Mucosa of descending colon (tissue), 3 donors: ENCODE results near the gene HIPK4. TPM values are rescaled to one million over a fixed set of nuclear protein-coding genes. Genes with fewer than 3 reads are reported as not detected.

Experiments
- ATAC-seq: fragments of 200-7000 bp; cut with Tn5 transposase; one replicate; pipeline ENCODE4 v1.9.1; 2020; ENCODE audit warnings: mild to moderate bottlenecking, moderate library complexity
- DNase-seq, 3 donors: peaks; one replicate each; pipeline ENCODE4 v3.0.0-alpha.2; 2020
- H3K36me3 ChIP-seq: fragments of 200-600 bp; one replicate; pipeline ENCODE4 v1.8.0; 2021; ENCODE audit warnings: low read depth, mild to moderate bottlenecking
- H3K4me1 ChIP-seq: fragments of 200-600 bp; one replicate; pipeline ENCODE4 v1.8.0; 2021; ENCODE audit warnings: low read depth, mild to moderate bottlenecking
- H3K4me3 ChIP-seq: fragments of 200-600 bp; one replicate; pipeline ENCODE4 v1.8.0; 2021; ENCODE audit warnings: mild to moderate bottlenecking
- H3K9me3 ChIP-seq: fragments of 200-600 bp; one replicate; pipeline ENCODE4 v1.8.0; 2021; ENCODE audit warnings: mild to moderate bottlenecking
- intact Hi-C, 2 donors: fragments of 100-400 bp; cut with DNase I in 1 of 2; cut with micrococcal nuclease in 1 of 2; formaldehyde crosslinking; loops; one replicate each; pipeline versions ENCODE4 v1.11.0 to v1.11.1; 2022; cut with DNase I, micrococcal nuclease
- total RNA-seq, 3 donors: library from RNA; stranded (reverse); fragmentation: NEBNext Ultra II Directional in 2 of 3; extraction: Animal tissue kit (Norgen Biotek cat#: 25700) in 2 of 3; gene quantifications; one replicate each; pipeline versions ENCODE4 v1.2.1 to v1.2.4, GENCODE V29; 2021 to 2023
- TF ChIP-seq, protein P1 (sequence below): fragments of 200-600 bp; IDR thresholded peaks from one replicate; pipeline ENCODE4 v1.8.0; 2022; ENCODE audit warnings: antibody characterized with exemption, mild to moderate bottlenecking
- donor health status: DM: no; HTN: no; CAD: no; lungs with moderate emphysema.
- donor health status: DM: no; HTN: no; CAD: no.
- donor health status: DM: no; HTN: yes; CAD: no.

HIPK4 gene
- total RNA-seq, 3 donors from 2014 or later: 0.19 TPM; not detected in 2

DNA sequence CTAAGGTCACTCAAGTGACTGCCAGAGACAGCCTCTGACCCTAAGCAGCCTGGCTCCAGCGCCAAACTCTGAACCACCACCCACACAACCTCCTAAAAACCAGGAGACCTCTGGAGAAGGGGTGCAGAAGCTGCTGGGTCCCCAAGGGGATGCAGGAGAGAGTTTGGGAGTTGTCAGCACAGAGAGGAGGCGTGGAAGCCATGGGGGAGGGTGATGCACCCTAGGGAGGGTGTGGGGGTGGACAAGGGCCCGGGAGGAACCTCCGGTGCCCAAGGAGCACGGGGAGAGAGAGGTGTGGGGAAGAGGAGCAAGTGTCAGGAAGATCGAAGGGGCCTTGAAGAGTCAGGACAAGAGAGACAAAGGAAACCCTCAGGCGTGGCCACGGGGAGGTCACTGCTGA is 2.1 kb upstream of the HIPK4 start:
- Histone ChIP-seq H3K36me3 (no peaks in the 10 kb centered on the region), H3K4me3 (no peak overlapping the region), H3K9me3 (no peaks in the 10 kb centered on the region), H3K4me1 (no peaks in the 10 kb centered on the region)
- ATAC-seq: no peak
- no peak for DNase-seq
- TF ChIP-seq, protein P1, sequence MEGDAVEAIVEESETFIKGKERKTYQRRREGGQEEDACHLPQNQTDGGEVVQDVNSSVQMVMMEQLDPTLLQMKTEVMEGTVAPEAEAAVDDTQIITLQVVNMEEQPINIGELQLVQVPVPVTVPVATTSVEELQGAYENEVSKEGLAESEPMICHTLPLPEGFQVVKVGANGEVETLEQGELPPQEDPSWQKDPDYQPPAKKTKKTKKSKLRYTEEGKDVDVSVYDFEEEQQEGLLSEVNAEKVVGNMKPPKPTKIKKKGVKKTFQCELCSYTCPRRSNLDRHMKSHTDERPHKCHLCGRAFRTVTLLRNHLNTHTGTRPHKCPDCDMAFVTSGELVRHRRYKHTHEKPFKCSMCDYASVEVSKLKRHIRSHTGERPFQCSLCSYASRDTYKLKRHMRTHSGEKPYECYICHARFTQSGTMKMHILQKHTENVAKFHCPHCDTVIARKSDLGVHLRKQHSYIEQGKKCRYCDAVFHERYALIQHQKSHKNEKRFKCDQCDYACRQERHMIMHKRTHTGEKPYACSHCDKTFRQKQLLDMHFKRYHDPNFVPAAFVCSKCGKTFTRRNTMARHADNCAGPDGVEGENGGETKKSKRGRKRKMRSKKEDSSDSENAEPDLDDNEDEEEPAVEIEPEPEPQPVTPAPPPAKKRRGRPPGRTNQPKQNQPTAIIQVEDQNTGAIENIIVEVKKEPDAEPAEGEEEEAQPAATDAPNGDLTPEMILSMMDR: no peak
- intact Hi-C loops: no loop called here

DNA sequence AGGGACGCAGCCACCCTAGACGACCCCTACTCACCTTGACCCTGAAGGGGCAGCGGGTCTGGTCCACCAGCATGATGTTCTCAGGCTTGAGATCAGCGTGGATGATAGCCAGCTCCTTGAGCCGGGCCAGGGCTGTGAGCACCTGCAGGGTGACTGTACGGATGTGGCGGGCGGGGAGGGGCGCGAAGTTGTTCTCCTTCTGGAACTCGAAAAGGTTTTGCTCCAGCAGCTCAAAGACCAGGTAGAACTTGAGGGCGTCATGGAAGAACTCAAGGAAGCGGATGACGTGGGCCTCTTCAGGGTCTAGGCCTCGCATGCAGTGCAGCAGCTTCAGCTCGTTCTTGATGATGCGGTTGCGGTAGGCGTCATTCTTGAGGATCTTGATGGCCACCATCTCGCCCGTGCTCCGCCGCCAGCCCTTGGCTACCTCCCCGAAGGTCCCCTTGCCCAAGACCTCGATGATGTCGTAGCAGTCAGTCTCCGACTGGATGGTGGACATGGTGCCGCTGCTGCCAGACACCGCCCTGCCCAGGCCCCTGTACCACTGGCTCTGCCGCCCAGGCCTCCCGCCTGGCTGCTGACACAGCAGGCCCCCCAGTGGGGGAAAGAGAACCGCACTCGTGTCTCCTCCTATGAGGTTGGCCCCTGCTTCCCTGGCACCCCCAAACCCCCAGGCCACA is 437 bp downstream of the HIPK4 start:
- Histone ChIP-seq H3K36me3 (no peaks in the 10 kb centered on the region), H3K4me3 (no peak overlapping the region), H3K9me3 (no peaks in the 10 kb centered on the region), H3K4me1 (no peaks in the 10 kb centered on the region)
- no peak for ATAC-seq
- intact Hi-C loops: no loop called here
- TF ChIP-seq, protein P1: no peak
- no peak for DNase-seq

DNA sequence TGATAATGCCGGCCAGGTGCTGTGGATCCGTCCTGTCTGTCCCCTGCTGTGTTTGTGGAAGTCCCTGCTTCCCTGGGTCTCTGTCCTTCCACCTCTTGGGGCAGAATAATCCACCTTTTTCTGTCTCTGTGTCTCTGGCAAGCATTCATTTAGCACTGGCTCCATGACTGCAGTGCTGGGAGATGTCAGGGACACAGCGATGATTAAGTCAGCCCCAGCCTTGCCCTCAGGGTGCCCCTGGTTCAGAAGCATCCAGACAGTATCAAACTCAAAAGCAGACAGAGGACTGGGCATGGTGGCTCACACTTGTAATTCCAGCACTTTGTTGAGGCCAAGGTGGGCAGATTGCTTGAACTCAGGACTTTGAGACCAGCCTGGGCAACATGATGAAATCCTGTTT is 1.5 kb downstream of the HIPK4 start:
- TF ChIP-seq, protein P1: no peak
- ATAC-seq: no peak
- no peaks in the 10 kb centered on the region for H3K4me1 ChIP-seq
- intact Hi-C loops: no loop called here
- H3K36me3 ChIP-seq: no peaks in the 10 kb centered on the region
- H3K9me3 ChIP-seq: no peaks in the 10 kb centered on the region
- DNase-seq: no peak
- H3K4me3 ChIP-seq: no peak overlapping the region

DNA sequence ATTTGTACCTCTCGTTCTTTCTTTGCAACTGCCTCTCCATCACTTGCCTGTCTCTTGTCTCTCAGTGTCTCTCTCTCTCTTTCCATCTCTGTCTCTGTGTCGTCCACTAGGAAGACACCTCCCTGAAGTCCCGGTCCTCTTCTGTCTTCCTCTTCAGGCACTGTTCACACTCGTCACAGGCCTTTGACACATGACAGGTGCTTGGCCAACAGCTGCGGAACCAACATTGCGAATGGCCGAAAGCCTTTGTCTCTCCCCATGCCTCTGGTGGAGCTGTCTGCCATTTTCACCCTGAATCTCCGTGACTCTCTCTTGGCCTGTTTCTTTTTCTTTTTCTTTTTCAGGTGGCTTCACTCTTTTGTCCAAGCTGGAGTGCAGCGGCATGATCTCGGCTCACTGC is 2.8 kb downstream of the HIPK4 start:
- ATAC-seq: no peak
- Histone ChIP-seq H3K9me3 (no peaks in the 10 kb centered on the region), H3K4me3 (no peak overlapping the region), H3K4me1 (no peaks in the 10 kb centered on the region), H3K36me3 (no peaks in the 10 kb centered on the region)
- no peak for DNase-seq
- intact Hi-C loops: no loop called here
- TF ChIP-seq, protein P1: no peak

DNA sequence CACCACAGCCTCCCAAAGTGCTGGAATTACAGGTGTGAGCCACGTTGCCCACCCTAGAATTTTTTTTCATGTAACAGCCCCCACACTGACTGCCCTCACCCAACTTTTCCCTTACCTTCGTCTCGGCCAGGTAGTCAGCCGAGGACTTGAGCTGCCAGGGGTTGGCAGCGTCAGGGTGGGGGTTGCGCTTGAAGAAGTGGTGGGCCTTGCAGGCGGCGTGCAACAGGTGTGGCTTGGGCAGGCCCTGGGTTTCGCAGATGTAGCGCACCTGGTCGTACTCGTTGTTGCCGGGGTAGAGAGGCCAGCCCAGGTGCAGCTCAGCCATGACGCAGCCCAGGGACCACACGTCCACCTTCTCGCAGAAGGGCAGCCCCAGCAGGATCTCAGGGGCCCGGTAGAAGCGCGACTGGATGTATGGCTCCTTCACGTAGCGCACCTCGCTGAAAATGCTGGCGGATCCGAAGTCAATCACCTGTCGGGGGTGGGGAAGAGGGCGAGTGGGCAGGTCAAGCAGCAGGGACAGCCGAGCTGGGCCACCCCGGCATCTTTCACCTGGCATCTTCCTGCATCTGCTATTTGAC is 6.2 kb downstream of the HIPK4 start:
- no peaks in the 10 kb centered on the region for H3K4me1 ChIP-seq
- intact Hi-C loops: no loop called here
- ATAC-seq (no peak), DNase-seq (no peak)
- H3K36me3 ChIP-seq: no peaks in the 10 kb centered on the region
- TF ChIP-seq, protein P1: no peak
- no peaks in the 10 kb centered on the region for H3K9me3 ChIP-seq
- no peak overlapping the region for H3K4me3 ChIP-seq
